HuH-7 (cell line): ENCODE results near the gene TRPM2.
"Not testable (repeated sequence)": the region's sequence is repeated elsewhere in the genome, so short reads cannot be mapped to it uniquely, and the experiment has no call there.

Experiments used
- DNase-seq: peaks from one replicate; pipeline ENCODE4 v3.0.0; 2011; ENCODE audit warnings: low spot score

TRPM2 gene

DNA sequence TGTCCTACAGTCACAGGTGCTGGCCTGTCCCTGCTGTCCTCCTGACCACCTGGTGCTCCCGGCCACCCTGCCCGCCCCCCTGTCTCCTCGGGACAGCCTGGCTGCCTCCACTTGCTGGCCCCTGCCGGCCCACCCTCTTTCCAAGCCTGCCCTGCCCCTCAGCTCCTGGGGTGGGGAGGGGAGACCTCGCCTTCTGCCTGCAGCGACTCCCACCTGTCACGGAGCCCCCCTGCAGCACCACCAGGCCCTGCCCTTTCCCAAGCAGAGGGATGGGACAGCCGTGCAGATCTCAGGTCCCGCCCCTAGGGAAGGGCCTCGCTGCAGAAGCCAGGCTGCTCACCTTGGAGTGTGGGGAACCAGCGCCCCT, 109.4 kb downstream of the TRPM2 start:
- DNase-seq, result no peak

DNA sequence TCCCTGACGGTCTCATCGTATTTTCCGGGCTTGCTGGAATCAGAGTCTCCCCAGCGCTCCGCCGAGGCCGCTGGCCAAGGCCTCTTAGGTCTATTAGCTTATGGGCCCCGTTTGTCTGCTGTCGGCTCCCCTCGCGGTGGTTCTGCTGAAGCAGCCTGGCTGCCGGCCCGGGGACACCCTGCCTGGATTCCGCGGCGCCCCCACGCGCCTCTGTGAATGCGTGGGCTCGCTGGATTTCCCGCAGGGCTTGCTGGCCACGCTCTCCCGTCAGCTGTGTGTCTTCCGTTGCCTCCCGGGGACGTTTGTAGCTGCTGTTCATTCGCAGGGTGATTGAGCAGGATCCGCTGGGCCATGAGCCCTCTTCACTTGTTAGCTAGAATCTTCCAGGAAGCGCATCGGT, 110.3 kb downstream of the TRPM2 start:
- no peak for DNase-seq

DNA sequence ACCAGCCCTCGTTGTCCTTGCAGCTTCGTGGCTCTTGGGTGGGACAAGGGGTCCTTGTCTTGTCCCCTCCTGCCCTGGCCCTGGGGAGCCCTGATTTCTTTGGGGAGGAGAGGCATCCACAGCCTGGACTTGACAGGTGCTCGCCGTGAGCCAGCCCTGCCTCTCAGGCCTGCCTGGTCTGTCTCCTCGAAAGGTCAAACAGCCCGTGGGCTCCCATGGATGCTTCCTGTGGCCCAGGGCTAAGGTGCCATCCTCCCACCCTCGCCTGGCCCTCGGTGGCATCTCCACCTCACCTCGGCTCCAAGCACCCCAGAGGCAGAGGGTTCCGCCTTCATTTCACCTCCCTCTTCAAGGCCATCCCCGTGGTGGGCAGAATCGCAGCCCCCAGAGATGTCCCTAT, 110.9 kb downstream of the TRPM2 start:
- DNase-seq, result no peak

DNA sequence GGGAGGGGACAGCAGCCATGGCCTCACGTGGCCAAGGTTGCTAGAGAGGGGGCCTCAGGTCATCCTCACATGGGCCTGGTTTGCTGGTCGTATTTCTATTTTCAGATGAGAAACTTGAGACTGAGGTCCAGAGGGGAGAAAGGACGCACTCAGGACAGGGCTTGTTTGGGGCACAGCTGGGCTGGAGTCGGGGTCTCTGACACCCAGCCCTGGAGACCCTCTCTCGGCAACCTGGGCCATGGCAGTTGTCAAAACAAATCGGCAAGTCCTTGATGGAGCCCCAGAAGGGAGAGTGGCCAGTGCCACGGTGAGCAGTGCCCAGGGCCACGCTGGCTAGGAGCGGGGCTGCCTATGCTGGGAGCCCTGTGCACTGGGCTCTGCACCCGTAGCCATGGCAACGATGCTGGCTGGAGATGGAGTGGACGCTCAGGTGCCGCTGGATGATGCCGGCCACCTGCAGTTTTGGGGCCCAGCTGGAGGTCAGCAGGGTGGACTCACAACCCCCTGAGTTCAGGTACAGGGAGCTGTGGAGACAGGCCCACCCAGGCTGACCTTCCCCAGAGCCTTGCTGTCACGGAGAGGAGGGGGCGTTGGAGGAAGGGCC, 113.0 kb downstream of the TRPM2 start:
- no peak for DNase-seq

DNA sequence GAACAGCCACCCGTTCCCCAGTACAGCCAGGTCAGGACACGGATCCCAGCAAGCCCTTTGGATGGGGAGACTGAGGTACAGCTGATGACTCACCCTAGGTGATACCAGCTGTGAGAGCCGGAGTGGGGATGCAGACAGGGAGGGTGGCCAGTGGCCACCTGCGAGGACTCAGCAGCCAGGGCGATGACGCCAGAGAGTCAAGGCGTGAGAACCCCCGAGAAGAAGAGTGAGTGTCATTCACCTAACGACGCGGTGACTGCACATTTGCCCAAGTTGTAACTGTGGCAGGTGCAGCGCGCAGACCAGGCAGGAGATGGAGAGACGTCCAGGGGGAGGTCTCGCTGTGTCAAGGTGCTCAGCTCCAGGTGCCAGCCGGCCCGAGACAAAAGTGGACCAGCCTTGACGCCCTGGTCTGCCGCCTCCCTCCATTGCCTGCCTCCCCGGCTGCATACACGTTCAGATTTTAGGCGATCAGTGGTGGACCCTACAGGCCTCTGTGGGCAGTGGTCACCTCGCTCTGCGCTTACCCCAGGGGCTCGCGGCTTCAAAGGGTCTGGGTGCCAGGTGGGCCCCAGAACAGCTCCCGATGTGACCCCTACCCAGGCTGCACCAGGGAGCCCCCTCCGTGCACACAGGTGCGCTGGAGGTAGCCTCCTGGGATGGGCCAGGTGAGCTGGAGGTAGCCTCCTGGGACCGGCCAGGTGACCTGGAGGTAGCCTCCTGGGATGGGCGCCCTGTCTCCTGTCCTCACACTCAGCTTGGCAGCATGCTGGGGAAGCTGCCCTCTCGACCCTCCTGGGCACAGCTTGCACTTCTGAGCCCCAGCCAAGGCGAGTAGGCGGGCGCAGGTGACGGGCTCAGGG, 113.8 kb downstream of the TRPM2 start:
- no peak for DNase-seq

DNA sequence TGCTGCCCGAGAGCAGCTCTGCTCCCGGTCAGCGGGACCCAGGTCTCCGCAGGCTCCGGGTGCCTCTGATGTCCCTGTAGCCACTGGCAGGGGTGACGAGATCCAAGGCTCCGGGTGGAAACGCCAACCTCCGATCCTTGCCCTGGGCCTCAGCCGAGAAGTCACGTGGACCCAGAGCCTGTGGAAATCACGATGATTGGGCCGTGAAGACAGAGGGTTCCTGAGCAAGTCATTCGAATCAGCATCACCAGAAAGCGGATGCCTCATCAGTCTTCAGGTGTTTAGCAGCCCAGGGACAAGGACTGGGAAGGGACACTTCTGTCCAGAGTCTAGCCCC, 114.4 kb downstream of the TRPM2 start:
- no peak for DNase-seq

DNA sequence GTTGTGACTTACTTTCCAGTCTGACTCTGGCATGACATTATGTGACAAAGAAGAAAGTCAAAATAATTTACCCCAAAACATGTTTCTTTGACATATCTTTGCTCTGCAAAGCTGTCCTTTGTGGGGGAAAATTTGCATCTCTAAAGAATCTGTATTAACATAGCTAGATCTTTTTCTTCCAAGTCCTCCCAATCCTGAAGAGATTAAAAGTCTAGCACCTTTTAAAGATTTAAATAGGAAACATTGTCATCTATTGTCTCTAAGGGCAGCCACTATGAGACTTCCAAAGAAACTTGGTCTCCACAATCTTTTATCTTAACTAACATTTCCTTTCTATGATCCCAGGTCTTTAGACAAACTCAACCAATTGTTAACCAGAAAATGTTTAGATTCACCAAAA, 117.9 kb downstream of the TRPM2 start:
- no peak for DNase-seq

DNA sequence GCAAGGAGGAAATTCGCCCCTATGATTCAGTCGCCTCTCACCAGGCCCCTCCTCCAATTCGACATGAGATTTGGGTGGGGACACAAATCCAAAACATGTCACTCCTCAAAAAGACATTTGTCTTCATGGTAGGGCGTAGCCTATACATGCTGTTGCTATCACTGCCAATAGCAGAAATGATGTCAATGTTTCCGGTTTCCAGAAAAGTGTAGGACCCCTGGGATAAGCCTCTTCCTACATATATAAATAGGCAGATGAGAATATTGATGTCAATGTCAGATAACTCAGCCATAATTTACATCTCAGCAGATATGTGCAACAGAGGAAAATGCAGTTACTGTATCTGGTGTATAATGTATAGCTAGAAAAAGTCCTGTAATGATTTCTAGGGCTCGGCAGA, 118.6 kb downstream of the TRPM2 start:
- DNase-seq, result no peak

DNA sequence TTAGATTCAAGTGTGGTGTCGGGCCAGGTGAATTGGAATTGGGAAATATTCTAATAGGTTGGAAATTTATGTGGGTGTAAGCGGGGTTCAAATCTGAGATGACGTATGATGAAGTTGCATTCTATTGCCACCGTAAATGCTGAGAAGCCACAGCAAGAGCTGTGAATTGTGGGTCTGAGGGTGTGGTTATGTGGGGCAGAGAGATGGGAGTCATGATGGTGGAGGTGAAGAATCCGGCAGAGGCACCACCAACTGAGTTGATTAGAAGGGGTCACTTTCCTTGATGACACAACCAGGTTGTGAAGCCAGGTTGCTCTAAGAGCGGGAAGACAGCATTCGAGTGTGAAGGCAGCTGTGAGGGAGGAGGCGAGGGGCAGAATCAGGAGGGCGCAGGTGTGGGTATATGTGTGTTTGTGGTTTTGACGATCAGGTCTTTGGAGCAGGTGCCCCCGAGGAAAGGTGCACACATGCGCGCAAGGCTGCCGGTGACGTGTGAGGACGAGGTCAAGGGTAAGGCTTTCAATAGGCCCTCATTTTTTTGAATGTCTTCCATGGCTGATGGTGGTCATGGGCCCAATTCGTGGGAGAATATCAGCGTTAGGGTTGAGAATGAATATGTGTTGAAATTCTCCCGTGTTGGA, 120.6 kb downstream of the TRPM2 start:
- no peak for DNase-seq

DNA sequence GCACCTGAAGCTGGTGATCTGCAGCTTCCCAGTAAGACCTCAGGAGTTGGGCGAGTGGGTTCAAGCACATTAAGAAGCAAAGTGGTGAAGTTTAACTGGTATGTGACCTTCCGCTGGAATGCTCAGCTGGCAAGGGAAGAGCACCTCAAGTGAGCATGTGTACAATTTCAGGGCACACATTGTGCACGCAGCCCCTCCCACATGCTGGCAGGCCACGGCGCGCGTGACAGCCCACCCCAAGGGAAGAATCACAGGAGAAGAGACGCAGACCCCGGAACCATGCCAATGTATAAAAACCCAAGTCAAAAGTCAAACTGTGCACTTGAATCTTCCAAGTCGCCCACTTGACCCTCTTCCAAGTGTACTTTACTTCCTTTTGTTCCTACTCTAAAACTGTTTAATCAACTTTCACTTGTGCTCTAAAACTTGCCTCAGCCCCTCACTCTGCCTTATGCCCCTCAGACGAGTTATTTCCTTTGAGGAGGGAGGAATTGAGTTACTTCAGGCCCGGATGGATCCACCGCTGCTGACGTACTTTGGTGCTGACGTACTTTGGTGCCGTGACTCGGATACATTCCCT, 121.9 kb downstream of the TRPM2 start:
- no peak for DNase-seq

DNA sequence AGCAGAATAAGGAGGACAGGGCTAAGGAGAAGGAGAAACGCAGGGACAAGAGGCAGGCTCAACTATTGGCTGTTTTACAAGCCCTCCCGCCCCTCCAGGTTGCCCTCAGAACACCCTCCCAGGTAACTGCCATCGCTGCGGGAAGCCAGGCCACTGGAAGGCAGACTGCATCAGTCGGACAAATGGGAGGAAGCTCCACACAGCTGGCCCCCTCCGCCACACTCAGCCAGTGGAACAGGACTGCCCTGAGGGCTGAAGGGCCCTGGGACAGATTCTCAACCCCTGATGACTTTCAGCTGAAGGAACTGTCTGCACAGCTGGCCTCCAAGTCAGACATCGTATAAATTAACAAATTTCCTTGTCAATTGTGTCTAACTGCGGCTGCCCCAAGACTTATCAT, 123.7 kb downstream of the TRPM2 start:
- no peak for DNase-seq

DNA sequence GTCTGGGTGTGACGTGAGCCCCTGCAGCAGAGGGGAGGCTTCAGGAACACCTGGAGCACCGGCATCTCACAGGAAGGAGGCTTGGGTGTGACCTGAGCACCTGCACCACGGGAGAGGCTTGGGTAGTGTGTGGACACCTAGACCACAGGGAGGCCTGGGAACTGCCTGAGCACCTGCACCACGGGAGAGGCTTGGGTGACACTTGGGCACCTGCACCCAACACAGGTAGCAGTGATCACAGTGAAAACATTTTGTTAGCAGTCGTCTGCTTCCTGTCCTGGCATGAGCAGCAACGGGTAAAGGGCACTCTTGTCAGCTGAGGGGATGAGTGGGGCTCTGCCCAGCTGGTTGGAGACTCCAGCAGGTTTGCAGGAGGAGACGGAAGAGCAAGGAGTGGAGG, 124.3 kb downstream of the TRPM2 start:
- no peak for DNase-seq

DNA sequence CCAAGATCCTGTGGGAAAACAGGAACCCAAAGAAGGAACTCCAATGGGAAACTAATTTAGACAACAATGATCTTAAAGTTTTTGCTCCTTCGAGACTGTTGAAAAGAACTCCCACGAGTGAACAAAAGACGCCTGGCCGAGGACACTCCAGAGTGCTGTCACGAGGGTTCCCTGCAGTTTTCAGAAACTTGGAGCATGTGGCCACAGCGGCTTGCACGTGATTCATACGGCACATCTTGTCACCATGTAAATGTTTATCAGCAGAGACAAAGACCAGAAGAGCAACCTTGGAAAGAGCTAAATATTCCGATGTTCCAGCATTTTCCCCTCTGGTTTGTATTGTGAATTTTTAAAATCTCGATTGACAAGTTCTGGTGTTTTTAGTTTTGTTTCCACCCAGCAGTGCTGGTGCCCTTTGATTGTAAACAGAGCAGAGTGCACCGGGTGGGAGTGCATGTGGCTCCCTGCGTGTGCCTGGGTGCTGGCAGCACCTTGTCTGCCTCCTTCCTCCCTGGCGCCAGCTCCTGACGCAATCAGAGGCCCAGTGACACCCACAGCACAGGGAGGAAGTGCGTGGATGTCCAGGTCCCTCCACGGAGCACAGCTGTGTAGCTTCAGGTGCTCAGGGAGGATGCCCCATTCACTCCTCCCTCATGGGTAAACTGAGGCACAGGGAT, 124.8 kb downstream of the TRPM2 start:
- DNase-seq, result no peak

DNA sequence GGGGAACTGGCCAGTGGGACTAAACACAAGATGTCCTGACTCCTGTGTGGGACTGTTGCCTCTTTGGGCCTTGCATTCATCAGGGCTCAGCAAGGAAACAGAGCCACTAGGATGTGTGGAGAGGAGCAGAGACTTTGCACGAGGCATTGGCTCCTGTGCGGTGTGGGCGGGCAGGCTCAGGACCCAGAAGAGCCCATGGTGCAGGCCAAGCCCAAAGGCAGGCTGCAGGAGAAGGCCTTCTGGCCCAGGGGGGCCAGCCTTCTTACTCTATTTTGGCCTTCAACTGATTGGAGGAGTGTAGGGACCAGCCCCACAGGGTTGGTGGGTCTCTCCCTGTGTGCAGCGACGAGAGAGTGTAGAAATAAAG, 125.4 kb downstream of the TRPM2 start:
- no peak for DNase-seq

DNA sequence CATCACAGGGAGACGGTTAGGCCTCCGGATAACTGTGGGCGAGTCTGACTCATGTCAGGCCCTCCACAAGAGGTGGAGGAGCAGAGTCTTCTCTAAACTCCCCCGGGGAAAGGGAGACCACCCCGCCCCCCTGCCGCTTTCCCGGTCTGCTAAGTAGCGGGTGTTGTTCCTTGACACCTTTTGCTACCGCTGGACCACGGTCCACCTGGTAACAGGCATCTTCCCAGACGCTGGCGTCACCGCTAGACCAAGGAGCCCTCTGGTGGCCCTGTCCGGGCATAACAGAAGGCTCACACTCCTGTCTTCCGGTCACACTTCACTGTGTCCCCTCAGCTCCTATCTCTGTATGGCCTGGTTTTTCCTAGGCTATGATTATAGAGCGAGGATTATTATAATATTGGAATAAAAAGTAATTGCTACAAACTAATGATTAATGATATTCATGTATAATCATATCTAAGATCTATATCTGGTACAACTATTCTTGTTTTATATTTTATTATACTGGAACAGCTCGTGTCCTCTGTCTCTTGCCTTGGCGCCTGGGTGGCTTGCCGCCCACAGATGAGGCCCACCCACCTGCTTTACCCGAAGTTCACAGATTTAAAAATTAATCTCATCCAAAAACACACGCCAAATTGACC, 126.3 kb downstream of the TRPM2 start:
- not testable (repeated sequence) for DNase-seq

DNA sequence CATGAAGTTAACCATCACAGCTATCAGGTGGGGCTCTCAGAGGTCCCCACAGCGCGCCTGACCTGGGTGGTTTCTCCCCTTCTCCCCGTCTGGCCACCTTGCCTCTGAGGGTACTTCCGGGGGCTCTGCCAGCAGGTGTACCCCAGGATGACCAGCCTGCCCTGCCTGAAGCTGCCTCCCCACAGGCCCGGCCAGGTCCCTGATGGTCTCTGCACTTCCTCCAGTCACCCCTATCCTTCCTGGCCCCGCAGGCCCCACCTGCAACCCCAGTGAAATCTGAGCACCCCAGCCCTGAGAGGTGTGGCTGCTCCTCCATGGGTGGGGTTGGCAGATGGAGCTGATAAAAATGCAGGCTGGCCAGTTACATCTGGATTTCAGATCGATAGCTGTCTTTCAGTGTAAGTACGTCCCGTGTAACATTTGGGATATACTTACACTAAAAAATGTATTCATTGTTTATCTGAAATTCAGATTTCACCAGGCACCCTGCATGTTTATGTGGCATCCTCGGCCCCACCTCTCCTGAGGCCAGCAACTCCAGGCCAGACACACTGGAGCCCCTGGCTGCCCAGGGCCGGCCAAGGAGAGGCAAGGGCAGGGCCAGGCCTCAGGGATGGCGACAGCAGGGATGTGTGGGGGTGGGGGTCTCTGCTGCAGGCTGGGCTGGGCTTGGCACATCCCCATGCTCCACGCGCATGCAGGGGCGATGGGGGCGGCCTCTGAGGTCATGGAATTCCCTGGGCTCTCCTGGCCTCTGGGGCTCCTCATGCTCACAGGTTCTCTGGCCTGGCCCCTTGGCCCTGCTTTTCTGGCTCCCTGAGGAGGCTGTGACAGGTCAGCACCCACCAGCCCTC, 127.0 kb downstream of the TRPM2 start:
- no peak for DNase-seq

DNA sequence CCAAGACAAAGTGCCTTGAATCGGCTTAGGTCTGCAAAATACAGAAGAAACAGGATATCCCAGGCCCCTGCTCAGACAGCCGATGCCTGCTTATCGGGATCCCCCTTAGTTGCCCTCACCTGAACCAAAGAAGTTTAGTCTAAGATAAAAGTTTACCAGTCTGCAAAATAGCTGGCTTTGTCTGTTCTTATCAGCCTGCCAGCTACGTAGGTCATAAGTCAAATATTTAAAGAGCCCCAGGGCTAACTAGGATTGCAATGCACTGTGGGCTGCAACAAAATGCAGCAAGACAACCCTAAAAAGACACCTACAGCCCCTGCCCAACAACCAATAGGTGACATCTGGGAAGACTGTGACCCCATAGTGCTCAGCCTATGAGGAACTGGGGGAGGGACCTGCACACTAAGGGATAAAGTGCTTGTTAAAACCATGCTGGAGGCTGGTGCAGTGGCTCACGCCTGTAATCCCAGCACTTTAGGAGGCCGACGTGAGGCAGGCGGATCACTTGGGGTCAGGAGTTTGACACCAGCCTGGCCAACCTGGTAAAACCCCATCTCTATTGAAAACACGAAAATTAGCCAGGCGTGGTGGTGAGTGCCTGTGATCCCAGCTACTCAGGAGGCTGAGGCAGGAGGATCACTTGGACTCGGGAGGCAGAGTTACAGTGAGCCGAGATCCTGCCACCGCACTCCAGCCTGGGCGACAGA, 129.3 kb downstream of the TRPM2 start:
- DNase-seq, result peak; percentile 77

DNA sequence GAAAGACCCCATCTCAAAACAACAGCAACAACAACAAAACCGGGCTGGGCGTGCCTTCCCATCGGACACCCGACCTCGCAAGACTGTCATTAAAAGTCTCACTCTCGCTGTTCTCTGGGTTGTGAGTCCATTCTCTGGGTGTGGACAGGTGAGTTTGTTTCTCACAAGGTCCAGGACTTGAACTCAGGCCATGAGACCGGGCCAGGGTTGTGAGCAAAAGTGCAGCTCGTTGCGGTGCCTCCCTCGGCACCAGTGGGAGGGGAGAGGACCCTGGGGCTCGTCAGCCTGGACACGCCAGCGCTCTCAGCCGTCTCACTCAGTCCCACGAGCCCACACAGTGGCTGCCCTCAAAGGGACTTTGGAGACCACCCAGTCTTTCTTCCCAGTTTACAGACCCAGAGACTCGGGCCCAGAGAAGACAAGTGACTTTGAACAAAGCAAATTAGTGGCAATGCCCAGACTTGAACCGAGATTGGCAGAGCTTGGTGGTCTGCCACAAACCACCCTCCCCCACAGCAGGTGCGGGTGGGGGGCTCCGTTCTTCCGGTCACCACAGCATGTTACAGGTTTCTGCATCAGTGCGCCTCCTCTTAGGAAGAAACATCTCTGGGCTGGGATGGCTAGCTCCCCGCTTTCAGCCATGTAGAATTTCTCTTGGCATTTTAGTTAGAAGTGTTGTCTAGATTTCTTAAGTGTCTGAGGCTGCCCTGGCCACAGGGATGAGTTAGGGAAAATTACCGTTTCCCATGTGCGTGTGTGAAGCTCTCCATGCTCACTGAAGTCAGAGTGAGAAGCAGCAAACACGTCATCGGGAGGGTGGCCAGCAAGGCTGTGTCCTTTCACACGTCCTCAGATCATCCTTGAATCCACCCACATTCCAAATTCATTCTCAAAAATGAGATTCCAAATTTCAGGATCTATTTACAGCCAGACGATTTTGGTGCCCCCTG, 130.1 kb downstream of the TRPM2 start:
- DNase-seq, result no peak

DNA sequence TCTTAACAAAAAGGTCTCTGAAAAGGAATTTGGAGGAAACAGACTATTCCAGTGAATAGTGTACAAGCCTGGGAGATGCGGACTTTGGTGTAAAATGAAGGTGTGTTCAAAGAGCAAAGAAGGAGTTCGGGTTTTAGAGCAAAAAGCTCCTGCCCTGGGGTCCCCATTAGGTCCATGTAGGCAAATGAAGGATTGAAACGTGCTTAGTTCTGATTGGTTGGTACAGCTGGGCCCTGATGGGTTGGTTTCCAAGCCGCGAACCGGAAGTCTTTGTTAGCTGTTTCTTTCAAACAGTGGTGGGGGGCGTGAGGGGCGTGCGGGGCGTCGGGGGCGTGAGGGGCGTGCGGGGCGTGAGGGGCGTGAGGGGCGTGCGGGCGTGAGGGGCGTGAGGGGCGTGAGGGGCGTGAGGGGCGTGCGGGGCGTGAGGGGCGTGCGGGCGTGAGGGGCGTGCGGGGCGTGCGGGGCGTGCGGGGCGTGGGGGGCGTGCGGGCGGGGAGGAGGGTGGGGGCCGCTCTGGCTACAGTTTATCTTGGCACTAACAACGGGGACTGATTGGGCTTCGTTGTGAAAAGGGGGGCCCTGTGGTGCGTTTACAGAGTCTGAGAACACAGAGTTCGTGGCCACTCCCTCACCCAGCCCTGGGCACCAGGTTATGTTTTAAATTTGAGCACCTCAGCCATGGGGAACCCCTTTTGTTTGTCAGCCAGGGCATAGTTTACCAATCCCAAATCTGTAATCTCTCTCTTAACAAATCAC, 131.3 kb downstream of the TRPM2 start:
- no peak for DNase-seq
